ENCODE data around the gene LIN52.

DNA sequence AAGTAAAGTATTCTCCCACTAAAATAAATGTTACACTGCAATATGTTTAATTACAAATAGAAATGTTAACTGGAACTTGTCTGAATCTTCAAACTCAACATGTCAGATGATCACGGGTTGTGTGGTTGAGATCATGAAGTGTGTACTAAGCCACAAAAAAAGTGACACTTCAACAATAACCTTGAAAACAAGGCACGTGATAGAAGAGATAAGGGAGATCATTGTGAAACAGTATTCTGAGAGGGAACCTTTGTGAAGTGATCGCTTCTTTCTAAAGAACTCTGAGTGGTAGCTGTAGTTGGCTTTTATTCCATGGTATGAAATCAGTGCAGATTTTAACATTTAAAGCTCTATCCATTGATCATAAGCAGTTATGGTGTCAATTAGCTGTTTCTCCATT, 60.0 kb downstream of the LIN52 start:
- TF ChIP-seq EZH2 (IDR thresholded peaks at IDR 0.05; ENCODE audit: insufficient read depth, poor library complexity, severe bottlenecking), result no peak
- TF ChIP-seq EZH2phosphoT487 (IDR thresholded peaks at IDR 0.05; ENCODE audit: insufficient read depth, low read depth), result no peak
